LNCaP clone FGC (cell line): ENCODE results near the gene TREX2.
A peak's percentile ranks its signal among the peaks of the same experiment; 100 is the strongest.
"Not testable (repeated sequence)": the region's sequence is repeated elsewhere in the genome, so short reads cannot be mapped to it uniquely, and the experiment has no call there.

Experiments
- DNase-seq: peaks from one replicate; pipeline ENCODE4 v3.0.0-alpha.2; 2011; ENCODE audit warnings: low read depth
- H3K4me3 ChIP-seq: 2 replicates; pipeline ENCODE4 v1.5.1; 2011; ENCODE audit warnings: mild to moderate bottlenecking, low read depth, low read length, control low read depth
- TF ChIP-seq, protein P1 (sequence below): IDR thresholded peaks from 2 replicates; pipeline ENCODE4 v1.5.1; 2012; ENCODE audit warnings: mild to moderate bottlenecking; ENCODE audit not compliant: control insufficient read depth, insufficient read depth; ENCODE audit errors: extremely low read depth

The TREX2 gene

GRCh38 chrX:153406011-153406410, 39.8 kb downstream of the TREX2 start:
- H3K4me3 ChIP-seq: no peak overlapping the region
- TF ChIP-seq, protein P1, sequence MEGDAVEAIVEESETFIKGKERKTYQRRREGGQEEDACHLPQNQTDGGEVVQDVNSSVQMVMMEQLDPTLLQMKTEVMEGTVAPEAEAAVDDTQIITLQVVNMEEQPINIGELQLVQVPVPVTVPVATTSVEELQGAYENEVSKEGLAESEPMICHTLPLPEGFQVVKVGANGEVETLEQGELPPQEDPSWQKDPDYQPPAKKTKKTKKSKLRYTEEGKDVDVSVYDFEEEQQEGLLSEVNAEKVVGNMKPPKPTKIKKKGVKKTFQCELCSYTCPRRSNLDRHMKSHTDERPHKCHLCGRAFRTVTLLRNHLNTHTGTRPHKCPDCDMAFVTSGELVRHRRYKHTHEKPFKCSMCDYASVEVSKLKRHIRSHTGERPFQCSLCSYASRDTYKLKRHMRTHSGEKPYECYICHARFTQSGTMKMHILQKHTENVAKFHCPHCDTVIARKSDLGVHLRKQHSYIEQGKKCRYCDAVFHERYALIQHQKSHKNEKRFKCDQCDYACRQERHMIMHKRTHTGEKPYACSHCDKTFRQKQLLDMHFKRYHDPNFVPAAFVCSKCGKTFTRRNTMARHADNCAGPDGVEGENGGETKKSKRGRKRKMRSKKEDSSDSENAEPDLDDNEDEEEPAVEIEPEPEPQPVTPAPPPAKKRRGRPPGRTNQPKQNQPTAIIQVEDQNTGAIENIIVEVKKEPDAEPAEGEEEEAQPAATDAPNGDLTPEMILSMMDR: no peak
- DNase-seq: no peak

DNA sequence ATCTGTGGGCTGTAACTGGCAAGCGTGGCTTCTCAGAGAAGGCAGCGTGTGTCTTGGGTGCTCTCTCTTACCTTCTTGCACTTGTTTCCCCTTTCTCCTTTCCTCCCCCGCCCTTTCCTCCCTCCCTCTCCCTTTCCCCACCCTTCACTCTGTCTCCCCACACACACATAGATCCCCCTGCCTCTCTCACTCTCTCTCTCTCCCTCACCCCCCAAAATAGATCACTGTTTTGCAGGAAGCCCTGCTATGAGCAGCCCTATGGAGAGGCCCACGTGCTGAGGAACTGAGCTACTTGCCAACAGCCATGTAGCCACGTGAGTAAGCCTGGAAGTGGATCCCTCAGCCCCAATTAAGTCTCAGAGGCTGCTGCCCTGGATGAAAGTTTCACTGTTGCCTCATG, 40.4 kb downstream of the TREX2 start:
- TF ChIP-seq, protein P1: no peak
- H3K4me3 ChIP-seq: no peak overlapping the region
- DNase-seq: no peak

DNA sequence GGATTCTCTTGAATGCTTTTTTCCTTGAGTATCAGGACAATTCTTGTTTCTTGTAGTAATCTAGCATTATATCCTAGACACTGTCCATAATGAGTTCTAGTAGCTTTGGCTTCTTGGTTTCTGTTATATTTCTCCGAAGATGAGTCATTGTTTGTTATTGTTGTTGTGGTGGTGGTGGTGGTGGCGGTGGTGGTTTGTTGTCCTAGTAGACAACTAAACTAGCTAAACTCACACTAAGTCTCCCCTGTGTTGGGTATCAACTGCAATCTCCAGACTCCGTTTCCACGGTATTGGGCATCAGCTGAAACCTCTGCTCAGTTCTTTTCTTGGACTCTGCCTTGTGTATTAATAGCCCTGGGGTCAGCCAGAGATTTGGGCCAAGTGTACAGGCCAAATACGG, 41.5 kb downstream of the TREX2 start:
- DNase-seq, H3K4me3 ChIP-seq: not testable (repeated sequence)

GRCh38 chrX:153401133-153401764, 44.6 kb downstream of the TREX2 start, which contains the start of gene PNMA6E:
Gene PNMA6E (minus strand): TSS chrX:153401350. CDS start chrX:153398849, 2,501 bp downstream.
- no peak within 1 kb of the TSS for H3K4me3 ChIP-seq
- DNase-seq: no peak
- TF ChIP-seq, protein P1: no peak

GRCh38 chrX:153400146-153401132, 45.4 kb downstream of the TREX2 start:
- TF ChIP-seq, protein P1: peak; percentile 84
- no peak overlapping the region for H3K4me3 ChIP-seq
- no peak for DNase-seq

- H3K4me3 ChIP-seq: no peak overlapping the region
- TF ChIP-seq, protein P1: no peak
- DNase-seq: no peak
These were observed 47.4 kb downstream of the TREX2 start for GRCh38 chrX:153398275-153398960.
